Frontal cortex (tissue), 4 donors: ENCODE results near the gene CD300A. TPM values are rescaled to one million over a fixed set of nuclear protein-coding genes. Genes with fewer than 3 reads are reported as not detected.
"Not testable (repeated sequence)": the region's sequence is repeated elsewhere in the genome, so short reads cannot be mapped to it uniquely, and the experiment has no call there.

ENCODE experiments used
- DNase-seq, 2 donors: peaks; one replicate each; pipeline ENCODE4 v3.0.0; 2012; ENCODE audit warnings: low spot score in 2 of 2
- FAIRE-seq: peaks from 2 replicates; lab custom pipeline; 2012; peaks lifted over from hg19 to GRCh38; lab: Jason Lieb, UNC
- total RNA-seq: library from RNA; depleted of rRNA; stranded (reverse); fragments of >200 nt; gene quantifications from one replicate; pipeline ENCODE4 v1.2.3, GENCODE V29; 2014
- donor health status: control.
- donor health status: control.
- donor health status: control.

Gene CD300A
- total RNA-seq, 1 donor from 2014 or later: 2.4 TPM

DNA sequence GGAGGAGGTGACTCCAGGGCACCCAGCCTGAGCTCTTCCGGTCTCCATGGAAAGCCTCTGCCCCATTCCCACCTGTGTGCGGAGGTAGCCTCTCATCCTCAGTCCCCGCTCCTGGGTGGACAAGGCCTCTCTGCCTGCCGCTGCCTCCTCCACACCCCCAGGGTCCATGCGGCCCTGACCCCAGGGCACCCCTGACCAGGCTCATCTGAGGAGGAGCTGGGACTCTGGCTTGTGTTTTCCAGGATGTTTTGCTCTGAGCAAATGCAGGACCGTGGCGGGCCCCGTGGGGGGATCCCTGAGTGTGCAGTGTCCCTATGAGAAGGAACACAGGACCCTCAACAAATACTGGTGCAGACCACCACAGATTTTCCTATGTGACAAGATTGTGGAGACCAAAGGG is 6.9 kb downstream of the CD300A start:
- DNase-seq: no peak
- FAIRE-seq: no peak

DNA sequence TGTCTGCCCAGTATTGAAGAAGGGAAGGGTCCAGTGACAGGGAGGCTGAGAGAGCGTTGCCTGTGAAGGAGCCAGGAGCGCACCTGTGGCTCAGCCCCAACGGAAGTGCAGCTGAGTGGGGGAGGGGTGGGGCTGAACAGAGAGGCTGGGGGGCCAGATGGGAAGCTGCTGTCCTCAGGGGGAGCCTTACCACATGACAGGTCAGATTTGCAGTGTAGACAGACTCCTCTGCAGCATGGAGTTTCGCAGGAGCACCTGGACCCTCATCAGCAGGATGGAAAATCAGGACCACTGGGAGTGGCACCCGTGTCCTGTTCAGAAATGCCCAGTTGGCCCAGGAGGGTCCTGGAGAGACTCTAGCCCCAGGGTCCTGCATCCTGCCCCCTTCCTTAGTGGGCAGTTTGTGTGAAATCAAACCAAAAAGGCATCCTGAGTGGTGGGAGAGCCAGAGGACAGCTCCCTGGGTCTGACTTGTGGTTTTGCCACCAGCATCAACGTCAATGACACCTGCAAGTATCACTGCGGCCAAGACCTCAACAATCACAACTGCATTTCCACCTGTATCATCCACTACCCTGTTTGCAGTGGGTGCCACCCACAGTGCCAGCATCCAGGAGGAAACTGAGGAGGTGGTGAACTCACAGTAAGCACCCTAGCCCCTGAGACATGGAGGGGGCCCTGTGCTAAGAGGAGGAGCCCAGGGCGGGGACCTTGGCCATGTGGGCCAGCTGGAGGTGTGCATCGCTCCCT is 7.8 kb downstream of the CD300A start:
- DNase-seq (no peak), FAIRE-seq (no peak)

DNA sequence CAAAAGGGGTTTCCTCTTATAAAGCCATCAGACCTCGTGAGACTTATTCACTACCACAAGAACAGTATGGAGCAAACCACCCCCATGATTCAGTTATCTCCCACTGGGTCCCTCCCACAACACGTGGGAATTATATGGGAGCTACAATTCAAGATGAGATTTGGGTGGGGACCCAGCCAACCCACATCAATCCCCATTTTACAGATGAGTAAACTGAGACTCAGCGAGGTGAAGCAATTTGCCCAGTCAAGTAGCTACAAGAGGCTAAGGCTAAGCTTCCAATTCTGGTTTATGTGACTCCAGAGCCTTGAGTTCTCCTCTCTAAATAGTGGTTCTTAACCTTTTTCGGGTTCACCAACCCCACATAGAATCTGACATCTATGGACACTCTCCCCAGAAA is 8.8 kb downstream of the CD300A start:
- FAIRE-seq (no peak), DNase-seq (no peak)

DNA sequence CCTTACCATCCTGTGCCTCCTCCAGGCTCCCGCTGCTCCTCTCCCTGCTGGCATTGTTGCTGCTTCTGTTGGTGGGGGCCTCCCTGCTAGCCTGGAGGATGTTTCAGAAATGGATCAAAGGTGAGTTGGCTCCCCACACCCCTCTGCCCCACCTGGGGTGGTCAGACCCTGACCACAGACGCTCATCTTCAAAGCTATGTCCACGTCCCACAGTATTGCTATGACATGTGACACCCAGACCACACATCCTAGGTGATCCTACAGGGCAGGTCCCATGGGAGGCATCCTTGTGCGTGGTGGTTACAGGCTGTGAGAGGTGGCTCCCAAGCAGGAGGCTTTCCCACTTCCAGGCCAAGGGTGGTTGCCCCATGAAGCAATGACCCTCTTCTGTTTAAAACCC is 11.0 kb downstream of the CD300A start:
- DNase-seq: no peak
- FAIRE-seq: no peak

DNA sequence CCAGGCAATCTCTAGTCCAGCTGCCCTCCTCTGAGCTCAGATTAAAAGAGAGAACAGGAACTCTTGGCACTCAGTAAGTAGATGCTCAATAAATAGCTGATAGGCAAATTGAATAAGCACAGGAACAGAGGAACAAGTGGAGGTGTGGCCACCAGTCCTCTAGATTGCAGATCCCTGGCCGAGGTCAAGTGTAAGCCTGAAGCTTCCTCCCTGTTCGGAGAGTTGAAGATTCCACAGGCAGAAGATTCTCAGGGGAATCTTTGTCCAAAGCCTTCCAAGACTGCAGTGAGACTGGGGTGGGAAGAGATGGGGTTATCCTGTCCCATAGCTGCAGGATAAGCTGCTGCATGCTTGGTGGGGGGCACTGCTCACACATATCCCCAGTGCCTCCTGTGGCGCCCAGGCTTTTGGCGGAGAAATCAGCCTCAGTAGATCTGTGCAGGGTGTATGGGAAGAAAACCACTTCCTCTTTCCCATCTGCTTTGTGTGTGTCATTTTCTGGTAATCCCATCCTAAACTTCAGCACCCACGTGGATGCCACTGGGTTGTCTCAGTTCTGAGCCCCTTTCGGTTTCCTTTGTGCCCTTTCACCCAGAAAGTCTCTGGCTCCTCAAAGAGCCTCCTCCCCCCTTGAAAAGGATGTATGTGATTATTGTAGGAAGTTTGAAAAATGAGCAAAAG is 12.1 kb downstream of the CD300A start:
- no peak for FAIRE-seq
- no peak for DNase-seq

DNA sequence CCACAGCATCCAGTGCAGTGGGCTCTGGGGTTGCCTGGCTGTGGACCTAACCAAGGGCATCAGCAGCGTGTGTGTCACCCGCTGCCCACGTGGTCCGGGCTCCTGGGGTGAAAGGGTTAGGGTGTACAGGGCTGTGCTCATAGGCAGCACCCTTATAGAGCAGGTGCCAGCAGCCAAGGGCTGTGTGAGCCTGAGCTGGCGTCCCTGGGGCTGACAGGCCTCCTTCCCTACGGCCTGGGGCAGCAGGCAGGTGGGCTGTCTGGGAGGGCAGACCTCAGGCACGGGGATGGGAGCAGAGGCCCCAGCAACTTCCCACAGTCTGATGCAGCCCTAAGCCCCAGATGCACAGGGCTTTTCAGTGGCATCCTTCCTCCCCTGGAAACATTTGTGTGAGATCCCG is 13.9 kb downstream of the CD300A start:
- FAIRE-seq: no peak
- DNase-seq: no peak

DNA sequence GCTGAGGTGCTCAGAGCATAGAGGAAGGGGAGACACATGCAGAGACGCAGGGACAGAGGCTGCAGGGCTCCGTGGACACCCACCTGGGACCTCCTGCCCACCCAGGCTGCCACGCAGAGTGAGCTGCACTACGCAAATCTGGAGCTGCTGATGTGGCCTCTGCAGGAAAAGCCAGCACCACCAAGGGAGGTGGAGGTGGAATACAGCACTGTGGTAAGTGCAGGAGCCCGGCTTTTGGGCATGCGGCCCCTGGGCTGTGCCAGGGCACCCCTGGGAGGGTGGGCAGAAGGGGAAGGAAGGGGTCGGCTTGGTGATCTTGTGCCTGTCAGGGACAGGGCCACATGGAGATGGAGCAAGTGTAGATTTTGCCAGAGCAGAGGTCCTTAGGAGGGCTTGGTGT is 15.2 kb downstream of the CD300A start:
- DNase-seq (no peak), FAIRE-seq (no peak)

DNA sequence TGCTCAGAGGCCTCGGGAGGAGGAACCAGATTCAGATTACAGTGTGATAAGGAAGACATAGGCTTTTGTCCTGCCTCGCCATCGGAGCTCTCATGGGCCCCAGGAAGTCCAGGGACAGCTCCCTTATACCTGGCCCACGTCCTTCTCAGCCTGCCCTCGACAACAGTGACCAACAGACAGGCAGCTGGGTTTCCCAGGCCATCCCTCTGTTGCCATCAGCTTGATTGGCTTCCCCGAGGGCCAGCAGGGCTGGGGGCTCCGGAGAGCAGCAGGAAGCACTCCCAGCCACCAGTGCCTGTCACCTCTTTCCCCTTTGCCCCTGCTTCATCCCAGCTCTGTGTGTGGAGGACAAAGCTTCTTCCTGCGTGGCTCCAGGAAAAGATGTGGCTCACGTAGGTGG is 17.6 kb downstream of the CD300A start:
- DNase-seq: no peak
- no peak for FAIRE-seq

DNA sequence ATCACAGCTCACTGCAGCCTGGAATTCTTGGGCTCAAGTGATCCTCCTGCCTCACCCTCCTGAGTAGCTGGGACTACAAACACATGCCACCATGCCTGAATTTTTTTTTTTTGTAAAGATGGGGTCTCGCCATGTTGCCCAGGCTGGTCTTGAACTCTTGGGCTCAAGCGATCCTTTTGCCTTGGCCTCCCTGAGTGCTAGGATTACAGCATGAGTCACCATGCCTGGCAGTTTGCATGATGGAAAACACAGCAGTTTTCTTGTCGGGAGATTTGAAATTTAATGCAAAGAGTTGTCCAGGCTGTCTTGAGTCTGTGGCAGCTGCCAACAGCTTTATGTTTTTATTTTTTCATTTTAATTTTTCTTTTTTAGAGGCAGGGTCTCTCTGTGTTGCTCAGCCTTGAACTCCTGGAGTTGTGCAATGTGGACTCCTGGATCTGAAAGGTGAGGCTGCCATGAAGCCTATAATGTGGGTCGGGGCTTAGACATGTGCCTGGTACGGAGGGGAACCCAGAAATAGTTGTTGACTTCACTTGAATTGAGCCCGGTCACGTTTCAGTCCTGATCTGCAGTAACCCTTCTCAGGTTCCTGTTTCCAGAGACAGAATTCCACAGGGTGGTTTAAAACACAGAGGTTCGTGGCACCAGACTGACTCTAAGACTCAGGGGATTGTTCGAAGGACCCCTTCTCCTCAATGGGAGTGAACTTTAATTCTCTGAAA is 18.7 kb downstream of the CD300A start:
- DNase-seq (no peak), FAIRE-seq (no peak)

DNA sequence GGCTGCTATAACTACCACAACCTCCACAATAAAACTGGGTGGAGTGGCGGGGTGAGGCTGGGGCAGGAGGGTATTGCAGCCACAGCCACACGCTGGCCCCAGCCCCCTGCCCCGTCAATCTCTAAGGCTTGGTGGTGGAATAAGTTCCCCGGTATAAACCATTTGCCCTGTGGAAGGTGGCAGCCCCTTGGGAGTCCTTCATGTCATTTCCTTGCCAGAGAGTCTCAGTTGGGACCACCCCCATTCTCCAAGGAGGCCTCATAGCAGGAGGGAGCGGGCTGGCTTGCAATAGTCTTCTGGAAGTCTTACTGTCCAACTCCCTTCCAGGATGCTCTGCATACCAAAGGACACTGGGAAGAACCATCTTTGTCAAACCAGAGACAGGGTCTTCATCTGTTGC is 19.4 kb downstream of the CD300A start:
- DNase-seq: no peak
- no peak for FAIRE-seq

DNA sequence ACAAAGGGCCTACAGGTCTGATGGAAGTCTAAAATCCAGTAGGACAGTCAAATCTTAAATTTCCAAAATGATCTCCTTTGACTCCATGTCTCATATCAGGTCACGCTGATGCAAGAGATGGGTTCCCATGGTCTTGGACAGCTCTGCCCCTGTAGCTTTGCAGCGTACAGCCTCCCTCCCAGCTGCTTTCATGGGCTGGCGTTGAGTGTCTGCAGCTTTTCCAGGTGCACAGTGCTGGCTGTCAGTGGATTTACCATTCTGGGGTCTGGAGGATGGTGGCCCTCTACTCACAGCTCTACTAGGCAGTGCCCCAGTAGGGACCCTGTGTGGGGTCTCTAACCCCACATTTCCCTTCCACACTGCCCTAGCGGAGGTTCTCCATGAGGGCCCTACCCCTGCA is 21.8 kb downstream of the CD300A start:
- not testable (repeated sequence) for DNase-seq, FAIRE-seq

DNA sequence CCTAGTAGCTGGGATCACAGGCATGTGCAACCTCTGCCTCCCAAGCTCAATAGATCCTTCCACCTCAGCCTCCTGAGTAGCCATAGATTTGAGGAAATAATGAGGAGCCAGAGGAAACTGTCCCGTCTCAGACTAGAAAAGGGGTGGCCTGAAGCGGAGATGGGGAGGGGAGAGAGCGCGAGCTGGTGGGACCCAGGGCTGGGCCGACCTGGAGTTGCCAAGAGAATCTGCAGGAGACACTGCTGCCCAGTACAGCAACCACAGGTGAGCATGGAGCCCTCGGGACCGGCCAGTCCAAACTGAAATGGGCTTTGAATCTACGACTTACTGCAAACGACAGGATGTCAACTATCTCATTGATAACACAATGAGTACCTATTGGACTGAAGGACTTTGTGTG is 24.3 kb downstream of the CD300A start:
- DNase-seq: no peak
- no peak for FAIRE-seq

DNA sequence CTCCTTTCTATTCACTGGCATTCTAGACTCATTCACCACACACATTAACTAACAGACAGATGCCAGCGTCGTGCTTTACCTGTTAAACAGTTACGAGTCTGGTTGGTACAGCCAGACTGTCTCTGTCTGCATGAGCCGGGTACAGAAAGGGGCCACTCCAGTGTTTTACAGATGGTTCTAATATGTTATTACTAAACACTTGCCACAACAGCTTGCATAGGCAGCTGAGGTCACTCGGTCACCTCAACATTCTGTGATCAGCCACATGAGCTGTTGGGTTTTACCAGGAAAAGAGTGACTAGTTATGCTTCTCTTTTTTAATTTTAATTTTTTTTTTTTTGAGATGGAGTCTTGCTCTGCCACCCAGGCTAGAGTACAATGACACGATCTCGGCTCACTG is 25.2 kb downstream of the CD300A start:
- DNase-seq: no peak

DNA sequence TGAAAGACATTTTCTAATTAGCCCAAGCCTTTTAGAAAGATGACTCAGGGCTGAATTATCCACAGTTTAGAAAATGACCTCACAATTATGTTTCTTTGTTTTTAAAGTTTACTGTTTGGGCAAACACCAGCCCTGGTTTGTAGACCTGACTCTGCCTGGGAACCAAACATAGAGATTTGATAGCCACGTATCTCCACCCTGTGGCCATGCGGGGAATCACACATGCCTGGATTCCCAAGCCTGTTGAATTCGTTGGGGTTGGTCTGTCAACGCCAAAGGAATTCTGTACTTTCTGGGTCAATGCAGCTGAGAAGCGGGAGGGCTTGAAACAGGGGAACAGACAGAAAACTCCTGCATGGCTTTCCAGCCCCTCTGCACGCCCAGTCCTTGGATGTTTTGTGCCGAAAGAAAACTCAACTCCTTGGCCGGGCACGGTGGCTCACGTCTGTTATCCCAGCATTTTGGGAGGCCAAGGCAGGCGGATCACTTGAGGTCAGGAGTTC is 26.9 kb downstream of the CD300A start:
- DNase-seq: peak; percentile 38 to 70
- FAIRE-seq: no peak

More for the DNA sequence above, 25.2 kb downstream of the CD300A start:
- no peak for FAIRE-seq

DNA sequence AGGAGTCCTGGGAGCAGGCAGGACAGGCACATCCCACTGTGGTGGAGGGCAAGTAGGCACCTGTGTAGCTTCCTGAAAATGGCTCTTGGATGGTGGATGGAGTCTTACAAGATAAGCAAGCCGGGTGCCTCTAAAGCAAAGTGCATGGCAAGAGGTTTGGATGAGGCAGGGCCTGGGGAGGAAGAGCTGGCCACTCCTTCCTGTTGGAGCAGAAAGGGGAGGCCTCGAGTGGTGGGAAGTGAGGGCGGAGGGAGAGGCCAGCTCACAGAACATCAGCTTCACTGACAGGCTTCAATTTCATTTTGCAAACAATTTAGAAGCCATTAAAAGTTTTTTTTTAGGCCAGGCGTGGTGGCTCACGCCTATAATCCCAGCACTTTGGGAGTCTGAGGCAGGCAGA is 31.0 kb downstream of the CD300A start:
- FAIRE-seq: no peak
- DNase-seq: no peak

DNA sequence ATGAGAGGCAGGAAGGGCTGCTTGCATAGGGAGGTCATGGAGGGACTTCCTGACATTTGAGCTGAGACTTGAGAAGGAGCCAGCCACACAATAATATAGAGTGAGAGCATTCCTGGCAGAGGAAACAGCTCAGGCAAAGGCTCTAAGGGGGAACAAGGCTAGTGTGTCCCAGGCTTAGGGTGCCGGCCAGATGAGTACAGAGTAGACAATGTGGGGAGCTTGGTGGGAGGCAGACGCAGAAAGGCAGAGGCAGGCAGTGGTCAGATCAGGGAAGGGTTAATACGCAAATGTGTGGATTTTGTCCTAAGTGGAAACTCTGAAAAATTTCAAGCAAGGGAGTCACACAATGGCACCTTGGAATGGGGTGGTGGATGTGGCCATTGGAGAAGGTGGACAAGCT is 33.6 kb downstream of the CD300A start:
- FAIRE-seq (no peak), DNase-seq (no peak)

DNA sequence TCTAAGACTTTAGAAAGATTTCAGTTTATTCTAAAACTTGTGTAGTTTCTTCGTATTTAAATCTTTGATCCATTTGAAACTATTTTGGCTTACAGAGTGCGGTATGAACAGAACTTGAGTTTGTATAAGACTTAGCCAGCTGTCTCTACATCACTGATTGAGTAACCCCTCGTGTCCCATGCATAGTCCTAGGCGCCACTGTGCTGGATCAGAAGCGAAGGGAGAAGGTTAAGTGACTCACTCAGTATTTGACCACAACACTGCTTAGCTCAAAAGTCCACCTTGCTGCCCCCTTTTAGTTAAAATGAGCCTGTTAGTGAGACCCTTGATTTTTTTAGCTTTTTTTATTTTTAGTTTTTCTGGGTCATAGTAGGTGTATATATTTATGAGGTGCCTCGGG is 36.4 kb downstream of the CD300A start:
- FAIRE-seq (no peak), DNase-seq (no peak)

DNA sequence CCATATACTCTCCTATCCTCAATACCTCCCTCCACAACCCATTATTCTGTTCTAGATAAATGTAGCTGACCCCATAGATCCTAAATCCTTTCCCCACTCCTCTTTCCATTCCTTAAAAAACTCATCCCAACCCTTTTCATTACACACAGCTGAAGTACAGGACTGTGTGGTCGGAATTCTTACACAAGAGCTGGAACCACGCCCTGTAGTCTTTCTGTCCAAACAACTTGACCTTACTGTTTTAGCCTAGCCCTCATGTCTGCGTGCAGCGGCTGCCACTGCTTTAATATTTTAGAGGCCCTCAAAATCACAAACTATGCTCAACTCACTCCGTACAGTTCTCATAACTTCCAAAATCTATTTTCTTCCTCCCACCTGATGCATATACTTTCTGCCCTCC is 37.5 kb downstream of the CD300A start:
- DNase-seq, FAIRE-seq: not testable (repeated sequence)

DNA sequence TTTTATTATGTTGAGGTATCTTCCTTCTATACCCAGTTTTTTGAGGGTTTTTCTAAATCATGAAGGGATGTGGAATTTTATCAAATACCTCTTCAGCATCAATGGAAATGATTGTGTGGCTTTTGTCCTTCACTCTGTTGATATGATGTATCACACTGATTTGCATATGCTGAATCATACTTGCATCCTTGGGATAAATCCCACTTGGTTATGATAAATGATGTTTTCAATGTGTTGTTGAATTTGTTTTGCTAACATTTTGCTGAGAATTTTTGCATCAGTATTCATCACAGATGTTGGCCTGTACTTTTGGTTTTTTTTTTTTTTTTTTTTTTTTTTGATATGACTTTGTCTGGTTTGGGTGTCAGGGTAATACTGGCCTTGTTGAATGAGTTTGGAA is 41.7 kb downstream of the CD300A start:
- FAIRE-seq: no peak

DNA sequence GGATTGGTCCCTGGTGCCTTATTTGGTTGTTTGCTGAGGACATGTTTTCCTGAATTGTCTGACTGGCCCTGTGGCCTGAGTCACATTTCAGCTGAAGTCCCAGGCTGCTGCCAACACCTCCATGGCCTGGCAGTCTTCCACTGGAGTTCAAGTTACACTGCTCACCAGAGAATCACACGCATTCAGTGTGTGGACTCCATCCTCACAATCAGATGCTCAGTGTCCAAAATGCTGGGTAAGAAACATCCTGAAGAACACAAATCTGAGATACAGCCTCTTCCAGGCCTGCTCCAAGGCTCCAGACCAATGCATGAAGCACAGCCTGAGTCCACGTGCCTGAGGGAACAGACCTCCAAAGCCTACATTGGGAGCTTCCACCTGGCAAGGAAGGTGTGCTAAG is 45.6 kb downstream of the CD300A start:
- FAIRE-seq: no peak
- DNase-seq: no peak

More for the DNA sequence above, 41.7 kb downstream of the CD300A start:
- no peak for DNase-seq

DNA sequence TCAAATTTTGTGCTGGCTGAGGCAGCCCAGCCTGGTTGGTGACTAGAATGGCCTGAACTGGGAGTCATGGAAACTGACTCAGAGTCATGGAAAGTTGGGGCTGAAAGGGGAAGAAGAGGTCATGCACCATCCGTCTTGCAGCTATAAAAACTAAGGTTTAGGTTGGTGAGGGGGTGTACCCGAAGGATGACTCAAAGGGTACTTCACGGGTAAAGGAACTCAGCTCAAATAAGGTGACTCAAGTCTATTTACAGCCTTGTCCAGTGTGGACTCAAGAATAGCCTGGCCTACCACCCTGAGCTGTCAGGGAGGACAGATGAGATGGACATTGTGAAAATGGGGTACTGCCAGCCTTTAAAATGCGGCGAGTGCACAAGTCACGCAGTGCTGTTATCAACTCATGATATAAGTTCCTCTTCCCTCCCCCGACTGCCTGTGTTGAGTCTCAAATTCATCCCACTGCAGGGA is 46.2 kb downstream of the CD300A start:
- DNase-seq (no peak), FAIRE-seq (no peak)
